ENCODE measurements around the gene ZNF593. TPM values are rescaled to one million over a fixed set of nuclear protein-coding genes. Genes with fewer than 3 reads are reported as not detected.

ZNF593 gene
- total and polyA plus RNA-seq, 9 of the 15 experiments (the other 6 are each of a cell fraction or from before 2014, with no cell fraction given), result 9.8 to 334 (median 48.2) TPM

- TF ChIP-seq AFF4 (CRISPR knock-in tag; IDR thresholded peaks at IDR 0.05) (no peak), ZNF445 (CRISPR knock-in tag; IDR thresholded peaks at IDR 0.05; ENCODE audit: low read depth) (peak; percentile 46; the same call in 1 of the 2 replicates), ZBTB17 (CRISPR knock-in tag; IDR thresholded peaks at IDR 0.05) (peak; percentile 61; the same call in 1 of the 2 replicates), ZKSCAN8 (CRISPR knock-in tag; IDR thresholded peaks at IDR 0.05) (no peak; the same call in 1 of the 2 replicates), CUX1 (CRISPR knock-in tag; IDR thresholded peaks at IDR 0.05) (peak; percentile 78), ZNF668 (CRISPR knock-in tag; IDR thresholded peaks at IDR 0.05) (peak; percentile 90), ZNF311 (CRISPR knock-in tag; IDR thresholded peaks at IDR 0.05) (peak; percentile 90), HDAC8 (tag; IDR thresholded peaks at IDR 0.05) (peak; percentile 65), PKNOX1 (IDR thresholded peaks at IDR 0.05) (peak; percentile 37), ZBTB7A (IDR thresholded peaks at IDR 0.05; ENCODE audit: borderline replicate concordance, control insufficient read depth, low read depth, low read length) (no peak), ZNF395 (CRISPR knock-in tag; IDR thresholded peaks at IDR 0.05) (peak; percentile 60), SREBF1 (IDR thresholded peaks at IDR 0.05; ENCODE audit: borderline replicate concordance, low read depth, low read length) (no peak)
These were observed 45.0 kb upstream of the ZNF593 start (continued) for GRCh38 chr1:26124418-26125331.
